WI38 (cell line): Measurements from ENCODE around the gene CYB5R3.

Source experiments
- H3K4me3 ChIP-seq: 2 replicates; pipeline ENCODE4 v1.5.1; 2011; ENCODE audit warnings: low read depth, mild to moderate bottlenecking, control low read depth, low read length
- CTCF ChIP-seq: IDR thresholded peaks from 2 replicates; pipeline ENCODE4 v1.5.1; 2012; ENCODE audit warnings: low read depth, mild to moderate bottlenecking, control low read depth, low read length

CYB5R3 gene

GRCh38 chr22:42624551-42625106 lies 24.6 kb downstream of the CYB5R3 start:
- TF ChIP-seq CTCF, result no peak
- H3K4me3 ChIP-seq, result no peak overlapping the region

DNA sequence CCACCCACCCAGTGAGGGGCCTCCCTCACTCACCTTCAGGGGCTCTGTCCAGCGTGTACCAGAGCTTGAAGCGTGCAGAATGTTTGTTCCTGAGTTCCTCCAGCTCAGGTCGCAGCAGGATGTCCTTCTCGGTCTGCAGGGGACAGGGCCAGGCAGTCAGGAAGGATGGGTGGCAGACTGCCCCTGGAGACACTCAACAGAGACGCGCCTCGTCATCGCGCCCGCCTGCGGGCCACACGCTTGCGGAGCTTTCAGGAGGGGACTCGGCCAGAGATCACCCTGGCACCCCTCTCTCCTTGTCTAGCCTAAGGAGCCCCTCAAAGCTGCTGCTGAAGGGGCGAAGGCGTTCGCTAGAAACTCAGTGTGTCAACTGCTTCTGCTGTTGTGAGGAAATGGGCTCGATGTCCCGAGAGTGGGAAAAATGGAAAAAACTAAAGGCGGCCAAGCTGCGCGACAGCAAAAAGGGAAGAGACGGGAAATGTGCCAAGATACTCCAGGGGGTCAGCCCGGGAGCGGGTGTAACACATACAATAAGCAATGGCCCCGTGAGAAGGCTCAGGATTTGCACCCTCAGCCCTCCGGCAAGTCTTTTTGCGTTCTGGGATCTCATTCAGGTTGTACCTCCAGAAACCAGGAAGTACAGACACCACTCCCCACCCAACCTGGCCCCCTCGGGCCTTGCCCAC lies 25.3 kb downstream of the CYB5R3 start:
- H3K4me3 ChIP-seq, result no peak overlapping the region
- TF ChIP-seq CTCF, result no peak

DNA sequence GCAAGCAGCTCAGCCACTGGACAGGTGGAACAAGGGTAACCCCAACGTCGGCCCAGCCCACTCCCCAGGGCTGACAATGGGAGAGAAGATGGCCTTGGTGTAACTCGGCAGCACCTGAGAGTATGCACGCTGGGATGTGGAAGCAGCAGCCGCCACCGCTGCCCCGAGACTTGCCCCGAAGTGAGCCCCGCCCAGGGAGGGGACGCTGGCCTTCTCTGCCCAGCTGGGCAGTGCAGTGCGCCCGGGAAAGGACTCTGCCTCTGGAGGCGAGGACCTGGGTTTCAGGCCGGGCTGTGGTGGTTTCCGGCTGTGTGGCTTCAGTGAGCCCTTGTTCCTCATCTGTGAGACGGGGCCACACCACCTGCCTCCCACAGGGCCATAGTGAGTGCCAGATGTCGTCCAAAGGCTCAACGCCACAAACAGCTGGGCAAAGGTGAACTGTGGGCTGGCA lies 25.9 kb downstream of the CYB5R3 start:
- H3K4me3 ChIP-seq, result no peak overlapping the region

GRCh38 chr22:42622061-42622710 lies 27.0 kb downstream of the CYB5R3 start:
- no peak for TF ChIP-seq CTCF
- no peak overlapping the region for H3K4me3 ChIP-seq

More for the DNA sequence above, 25.9 kb downstream of the CYB5R3 start:
- no peak for TF ChIP-seq CTCF

DNA sequence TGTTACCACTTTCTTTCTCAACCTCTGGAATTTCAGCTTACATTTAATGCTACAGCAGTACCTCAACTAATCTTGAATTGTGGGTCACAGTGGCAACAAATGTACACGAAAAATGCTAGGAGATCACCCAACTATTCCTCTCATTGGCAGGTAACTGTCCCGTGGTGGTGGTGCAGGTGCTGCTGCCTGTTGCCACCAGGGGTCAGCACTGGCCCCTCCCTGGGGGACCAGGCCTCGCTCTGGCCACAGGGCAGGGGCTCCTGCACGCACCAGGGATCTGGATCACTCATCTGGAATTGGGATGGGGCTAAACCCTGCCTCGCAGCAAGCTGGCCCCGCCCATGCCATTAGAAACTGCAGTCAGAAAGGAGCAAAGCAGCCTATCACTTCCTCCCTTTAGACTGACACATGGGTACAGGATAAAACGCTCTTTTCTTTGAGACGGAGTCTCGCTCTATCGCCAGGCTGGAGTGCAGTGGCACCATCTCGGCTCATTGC lies 27.6 kb downstream of the CYB5R3 start:
- H3K4me3 ChIP-seq, result no peak overlapping the region
- peak; percentile 73 for TF ChIP-seq CTCF

GRCh38 chr22:42620084-42620483 lies 29.1 kb downstream of the CYB5R3 start:
- H3K4me3 ChIP-seq, result no peak overlapping the region
- no peak for TF ChIP-seq CTCF
